Mesenchymal stem cell (in vitro differentiated cells and primary cell): ENCODE data around the gene SLC35G1.

Experiments
- DNase-seq: peaks from one replicate; pipeline ENCODE4 v3.0.0-alpha.2; 2013
- H2AFZ ChIP-seq: one replicate; pipeline ENCODE4 v1.6.1; 2013; ENCODE audit warnings: low read depth, mild to moderate bottlenecking, control low read depth, inconsistent platforms, low read length, moderate library complexity
- H2AK5ac ChIP-seq: 2 replicates; pipeline ENCODE4 v1.6.1; 2013; ENCODE audit warnings: low read length, moderate library complexity, mild to moderate bottlenecking, inconsistent platforms; ENCODE audit not compliant: severe bottlenecking
- H2BK120ac ChIP-seq: one replicate; pipeline ENCODE4 v1.6.1; 2013; ENCODE audit warnings: low read depth, mild to moderate bottlenecking, inconsistent platforms, low read length, moderate library complexity
- H2BK12ac ChIP-seq, 2 experiments: one replicate each; pipeline ENCODE4 v1.6.1; 2013; ENCODE audit warnings: inconsistent platforms in 2 of 2, low read length in 2 of 2, mild to moderate bottlenecking in 2 of 2, moderate library complexity in 2 of 2, control low read depth in 1 of 2
- H2BK15ac ChIP-seq: one replicate; pipeline ENCODE4 v1.6.1; 2013; ENCODE audit warnings: mild to moderate bottlenecking, low read depth, inconsistent platforms; ENCODE audit not compliant: poor library complexity, severe bottlenecking
- H2BK5ac ChIP-seq: 2 replicates; pipeline ENCODE4 v1.6.1; 2013; ENCODE audit warnings: low read depth, mild to moderate bottlenecking, low read length, control low read depth, inconsistent platforms; ENCODE audit not compliant: poor library complexity, severe bottlenecking
- H3K14ac ChIP-seq, 2 experiments: one replicate each; pipeline ENCODE4 v1.6.1; 2013; ENCODE audit warnings: inconsistent platforms in 2 of 2, low read length in 2 of 2, control low read depth in 1 of 2, mild to moderate bottlenecking in 1 of 2, moderate library complexity in 1 of 2
- H3K18ac ChIP-seq, 2 experiments: one replicate each; pipeline ENCODE4 v1.6.1; 2013; ENCODE audit warnings: inconsistent platforms in 2 of 2, low read length in 2 of 2, control low read depth in 1 of 2, low read depth in 1 of 2, mild to moderate bottlenecking in 1 of 2
- H3K23ac ChIP-seq, 2 experiments: one replicate each; pipeline ENCODE4 v1.6.1; 2013; ENCODE audit warnings: inconsistent platforms in 2 of 2, low read length in 2 of 2, mild to moderate bottlenecking in 2 of 2, moderate library complexity in 2 of 2, control low read depth in 1 of 2
- H3K27ac ChIP-seq: 2 replicates; pipeline ENCODE4 v1.5.1; 2013; ENCODE audit warnings: mild to moderate bottlenecking, moderate library complexity, low read length, control low read depth, inconsistent platforms; ENCODE audit not compliant: poor library complexity, severe bottlenecking
- H3K27me3 ChIP-seq, 2 experiments: 2 replicates each; pipeline versions ENCODE4 v1.6.1 to v1.7.0; 2013; ENCODE audit warnings: low read length in 2 of 2, mild to moderate bottlenecking in 2 of 2, moderate library complexity in 2 of 2, control low read depth in 1 of 2, inconsistent platforms in 1 of 2; ENCODE audit not compliant: control insufficient read depth in 1 of 2, insufficient read depth in 1 of 2
- H3K36me3 ChIP-seq, 2 experiments: 2 replicates each; pipeline versions ENCODE4 v1.6.1 to v1.7.0; 2013; ENCODE audit warnings: low read length in 2 of 2, control low read depth in 1 of 2, inconsistent platforms in 1 of 2, low read depth in 1 of 2, mild to moderate bottlenecking in 1 of 2; ENCODE audit not compliant: insufficient read depth in 2 of 2, control insufficient read depth in 1 of 2
- H3K4ac ChIP-seq, 2 experiments: one replicate each; pipeline ENCODE4 v1.6.1; 2013; ENCODE audit warnings: inconsistent platforms in 2 of 2, low read length in 2 of 2, mild to moderate bottlenecking in 2 of 2, moderate library complexity in 2 of 2, control low read depth in 1 of 2, low read depth in 1 of 2
- H3K4me1 ChIP-seq: 2 replicates; pipeline ENCODE4 v1.6.1; 2013; ENCODE audit warnings: low read depth, low read length, control low read depth; ENCODE audit not compliant: control insufficient read depth, insufficient read depth
- H3K4me2 ChIP-seq: 2 replicates; pipeline ENCODE4 v1.6.1; 2013; ENCODE audit warnings: low read length, mild to moderate bottlenecking, inconsistent platforms; ENCODE audit not compliant: poor library complexity, severe bottlenecking
- H3K4me3 ChIP-seq, 2 experiments: 2 replicates each; pipeline versions ENCODE4 v1.5.1 to v1.7.0; 2013; ENCODE audit warnings: low read length in 2 of 2, mild to moderate bottlenecking in 2 of 2, control low read depth in 1 of 2, low read depth in 1 of 2; ENCODE audit not compliant: insufficient read depth in 1 of 2
- H3K79me1 ChIP-seq: replicated peaks from 2 replicates; pipeline ENCODE4 v1.6.1; 2013; ENCODE audit warnings: mild to moderate bottlenecking, control low read depth, low read length, inconsistent platforms; ENCODE audit not compliant: poor library complexity, severe bottlenecking
- H3K9ac ChIP-seq: 2 replicates; pipeline ENCODE4 v1.7.0; 2013; ENCODE audit warnings: mild to moderate bottlenecking, low read length, moderate library complexity
- H3K9me3 ChIP-seq: 2 replicates; pipeline ENCODE4 v1.7.0; 2013; ENCODE audit warnings: mild to moderate bottlenecking, low read length; ENCODE audit not compliant: control insufficient read depth
- H4K8ac ChIP-seq: one replicate; pipeline ENCODE4 v1.6.1; 2013; ENCODE audit warnings: inconsistent platforms, mild to moderate bottlenecking, low read length, moderate library complexity
- H4K91ac ChIP-seq: one replicate; pipeline ENCODE4 v1.6.1; 2013; ENCODE audit warnings: mild to moderate bottlenecking, low read length, inconsistent platforms
- WGBS: methylation state at CpG from one replicate; pipeline ENCODE4 v1.1.7; 2013; ENCODE audit warnings: mixed read lengths; 5-methylcytosine and 5-hydroxymethylcytosine counted together

SLC35G1 gene

DNA sequence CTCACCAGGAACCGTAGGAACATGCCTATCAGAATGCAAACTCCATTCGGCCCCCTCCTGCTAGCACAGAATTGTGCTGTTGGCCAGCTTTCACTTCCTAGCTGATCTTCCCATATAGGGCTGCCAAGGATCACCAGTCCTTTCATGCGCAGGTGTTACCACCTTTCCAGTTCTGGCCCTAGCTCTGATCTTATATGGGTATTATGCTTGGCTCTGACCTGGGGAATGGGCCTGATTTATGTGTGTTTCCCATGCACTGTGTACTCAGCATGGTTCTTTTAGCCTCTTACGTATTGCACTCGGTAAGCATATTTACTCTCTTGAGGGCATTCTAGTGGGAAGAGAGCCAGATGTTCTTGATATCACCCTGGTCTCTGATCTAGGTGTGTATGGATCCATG, 11.1 kb downstream of the SLC35G1 start:
- no peak overlapping the region for H3K4ac ChIP-seq
- no peak overlapping the region for H2AFZ ChIP-seq
- DNase-seq = no peak
- H3K27ac ChIP-seq = no peak overlapping the region
- H3K9ac ChIP-seq = no peak overlapping the region
- H3K36me3 ChIP-seq = peaks cover 3 to 14% of the 10 kb centered on the region in 2 experiments
- H2BK120ac ChIP-seq = no peak overlapping the region
- no peaks in the 10 kb centered on the region for H3K27me3 ChIP-seq
- H3K4me2 ChIP-seq = no peak overlapping the region
- H3K14ac ChIP-seq = no peak overlapping the region
- no peak overlapping the region for H4K8ac ChIP-seq
- WGBS = 97% methylated on average over 5 of the region's 5 CpGs
- H3K18ac ChIP-seq = no peak overlapping the region
- H3K9me3 ChIP-seq = no peaks in the 10 kb centered on the region
- no peak overlapping the region for H3K23ac ChIP-seq
- H3K4me1 ChIP-seq = no peaks in the 10 kb centered on the region
- H4K91ac ChIP-seq = no peak overlapping the region
- H3K79me1 ChIP-seq = peaks cover 10% of the 10 kb centered on the region
- H2BK5ac ChIP-seq = no peak overlapping the region
- H2BK12ac ChIP-seq = no peak overlapping the region
- H2AK5ac ChIP-seq = no peak overlapping the region
- no peak overlapping the region for H2BK15ac ChIP-seq
- no peak overlapping the region for H3K4me3 ChIP-seq

DNA sequence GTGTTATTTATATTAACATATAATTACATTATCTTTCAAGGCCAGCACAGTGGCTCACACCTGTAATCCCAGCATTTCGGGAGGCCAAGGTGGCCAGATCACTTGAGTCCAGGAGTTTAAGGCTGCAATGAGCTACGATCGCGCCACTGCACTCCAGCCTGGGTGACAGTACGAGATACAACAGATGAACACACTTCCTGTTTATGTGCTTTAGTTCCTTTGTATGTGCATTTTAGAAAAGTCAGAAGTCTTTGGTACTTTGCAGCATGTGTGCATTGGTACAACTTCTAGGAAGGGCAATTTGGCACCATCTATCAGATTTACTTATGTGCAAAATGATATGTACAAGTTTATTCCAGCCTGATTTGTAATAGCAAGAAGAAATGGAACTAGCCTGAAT, 13.3 kb downstream of the SLC35G1 start:
- Histone ChIP-seq H3K23ac (no peak overlapping the region), H2AFZ (no peak overlapping the region), H2BK12ac (no peak overlapping the region), H3K36me3 (peaks cover 3 to 14% of the 10 kb centered on the region in 2 experiments), H2BK5ac (no peak overlapping the region), H3K4me1 (no peaks in the 10 kb centered on the region), H3K4me2 (no peak overlapping the region), H2BK15ac (no peak overlapping the region), H3K18ac (no peak overlapping the region), H3K4ac (no peak overlapping the region), H3K27ac (no peak overlapping the region), H4K8ac (no peak overlapping the region), H3K9ac (no peak overlapping the region), H2BK120ac (no peak overlapping the region), H4K91ac (no peak overlapping the region), H3K4me3 (no peak overlapping the region), H2AK5ac (no peak overlapping the region), H3K14ac (no peak overlapping the region), H3K27me3 (no peaks in the 10 kb centered on the region), H3K79me1 (peaks cover 4% of the 10 kb centered on the region), H3K9me3 (no peaks in the 10 kb centered on the region)
- WGBS = 79% methylated on average over 5 of the region's 5 CpGs
- no peak for DNase-seq

DNA sequence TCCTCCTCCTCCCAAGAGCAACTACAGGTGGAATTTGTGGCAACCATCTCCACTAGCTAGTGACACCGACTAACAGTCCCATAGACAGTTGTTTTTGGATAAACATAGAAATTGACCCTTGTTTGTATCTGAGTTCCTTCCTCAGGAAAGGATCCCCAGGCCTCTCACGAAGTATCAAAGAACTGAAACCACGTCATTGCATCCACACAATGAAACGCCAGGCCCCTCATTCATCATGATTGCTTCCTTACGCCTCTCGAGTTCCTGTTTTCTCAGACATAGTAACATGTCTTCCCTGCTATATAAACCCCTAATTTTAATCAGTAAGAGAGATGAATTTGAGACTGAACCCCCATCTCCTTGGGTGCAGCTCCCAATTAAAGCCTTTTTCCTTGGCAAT, 18.1 kb downstream of the SLC35G1 start:
- H3K9ac ChIP-seq = no peak overlapping the region
- no peak overlapping the region for H3K27ac ChIP-seq
- H3K4me3 ChIP-seq = no peak overlapping the region
- peaks cover under 1% of the 10 kb centered on the region for H3K4me1 ChIP-seq
- WGBS = 93% methylated on average over 6 of the region's 6 CpGs
- no peak overlapping the region for H3K18ac ChIP-seq
- no peak overlapping the region for H2BK120ac ChIP-seq
- no peak overlapping the region for H3K4me2 ChIP-seq
- H2AK5ac ChIP-seq = no peak overlapping the region
- H3K27me3 ChIP-seq = no peaks in the 10 kb centered on the region
- H4K91ac ChIP-seq = no peak overlapping the region
- H4K8ac ChIP-seq = no peak overlapping the region
- H2BK15ac ChIP-seq = no peak overlapping the region
- peaks cover 3 to 14% of the 10 kb centered on the region in 2 experiments for H3K36me3 ChIP-seq
- H2BK12ac ChIP-seq = no peak overlapping the region
- H3K23ac ChIP-seq = no peak overlapping the region
- no peak overlapping the region for H2AFZ ChIP-seq
- H3K79me1 ChIP-seq = no peaks in the 10 kb centered on the region
- H2BK5ac ChIP-seq = no peak overlapping the region
- DNase-seq = no peak
- H3K14ac ChIP-seq = no peak overlapping the region
- no peak overlapping the region for H3K4ac ChIP-seq
- no peaks in the 10 kb centered on the region for H3K9me3 ChIP-seq

DNA sequence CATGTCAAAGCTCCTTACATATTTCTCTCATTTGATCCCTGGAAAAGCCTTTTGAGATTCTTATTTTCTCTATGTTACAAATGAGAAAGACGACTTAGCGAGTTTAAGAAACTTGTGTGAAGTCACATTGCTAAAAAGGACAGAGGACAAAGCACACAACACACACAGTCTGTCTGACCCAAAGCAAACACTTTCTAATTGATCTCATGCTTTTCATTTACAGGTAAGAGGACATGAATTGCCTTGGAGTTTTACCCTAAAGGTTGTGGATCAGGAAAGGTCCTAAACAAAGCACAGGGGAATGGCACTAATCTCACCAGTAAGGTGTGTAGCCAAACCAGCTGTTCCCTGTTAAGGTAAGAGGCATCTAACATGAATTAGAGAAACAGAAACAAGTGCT, 18.7 kb downstream of the SLC35G1 start:
- no peak overlapping the region for H3K18ac ChIP-seq
- no peak overlapping the region for H2BK12ac ChIP-seq
- no peaks in the 10 kb centered on the region for H3K79me1 ChIP-seq
- DNase-seq = no peak
- H3K36me3 ChIP-seq = peaks cover 3 to 9% of the 10 kb centered on the region in 2 experiments
- no peak overlapping the region for H3K23ac ChIP-seq
- no peak overlapping the region for H2BK15ac ChIP-seq
- H2AK5ac ChIP-seq = no peak overlapping the region
- H3K9me3 ChIP-seq = no peaks in the 10 kb centered on the region
- WGBS = no CpG with 5 or more reads among the region's 2 CpGs
- H3K27ac ChIP-seq = no peak overlapping the region
- H3K4me1 ChIP-seq = peaks cover 3% of the 10 kb centered on the region
- no peak overlapping the region for H3K4me2 ChIP-seq
- no peak overlapping the region for H3K4me3 ChIP-seq
- no peak overlapping the region for H3K14ac ChIP-seq
- H4K91ac ChIP-seq = no peak overlapping the region
- H3K9ac ChIP-seq = no peak overlapping the region
- no peak overlapping the region for H4K8ac ChIP-seq
- H2BK120ac ChIP-seq = no peak overlapping the region
- no peak overlapping the region for H3K4ac ChIP-seq
- no peak overlapping the region for H2BK5ac ChIP-seq
- H3K27me3 ChIP-seq = no peaks in the 10 kb centered on the region
- H2AFZ ChIP-seq = no peak overlapping the region
